ENCODE data around the gene ELMO1. TPM values are rescaled to one million over a fixed set of nuclear protein-coding genes. Genes with fewer than 3 reads are reported as not detected.
A peak's percentile ranks its signal among the peaks of the same experiment; 100 is the strongest.

Gene ELMO1
- total RNA-seq = 100 to 1,000 TPM in 1 of 6 donors, 10 to 100 TPM in 5; 51.4 to 204 (median 73.7) TPM

- TF ChIP-seq CTCF (IDR thresholded peaks at IDR 0.05) (peak; percentile 37 to 89 (median 80)), POLR2A (IDR thresholded peaks at IDR 0.05) (peak in 3 of 4 donors; percentile 55 to 85 (median 71)), POLR2AphosphoS5 (IDR thresholded peaks at IDR 0.05) (peak; percentile 76 to 89), EP300 (IDR thresholded peaks at IDR 0.05) (no peak)
- no peaks in the 10 kb centered on the region for H3K27me3 ChIP-seq
- ATAC-seq (ENCODE audit: low FRiP score in 2 of 2) (peak; percentile 84 to 92), DNase-seq (peak; percentile 84 to 94)
- H3K36me3 ChIP-seq = no peaks in the 10 kb centered on the region
- H3K27ac ChIP-seq = peak within 1 kb of the TSS; percentile 92 to 96 (median 94)
- no peaks in the 10 kb centered on the region for H3K9me3 ChIP-seq
- H3K4me3 ChIP-seq = peak within 1 kb of the TSS; percentile 69 to 90 (median 78)
- H3K4me1 ChIP-seq = peaks cover 8 to 38% (median 18%) of the 10 kb centered on the region in 4 donors
- 0 to 6% methylated on average over 11 to 41 of the region's 56 CpGs for WGBS, 2 donors
Observed at GRCh38 chr7:37448636-37449361, at the start of gene ELMO1. ELMO1 (minus strand) TSS chr7:37448864; CDS start chr7:37342690, 106,174 bp downstream.

GRCh38 chr7:37497576-37497975, 48.9 kb upstream of the ELMO1 start:
- 92% methylated on average over 6 of the region's 6 CpGs for WGBS, 2 donors
- no peak for TF ChIP-seq EP300 (IDR thresholded peaks at IDR 0.05)
- TF ChIP-seq POLR2A (IDR thresholded peaks at IDR 0.05) = no peak
- TF ChIP-seq POLR2AphosphoS5 (IDR thresholded peaks at IDR 0.05) = no peak
- TF ChIP-seq CTCF (IDR thresholded peaks at IDR 0.05) = no peak
- H3K27ac ChIP-seq = no peak overlapping the region
- H3K4me1 ChIP-seq = no peaks in the 10 kb centered on the region
- H3K27me3 ChIP-seq = no peaks in the 10 kb centered on the region
- no peaks in the 10 kb centered on the region for H3K9me3 ChIP-seq
- ATAC-seq (ENCODE audit: low FRiP score in 2 of 2) (no peak), DNase-seq (no peak)
- no peak overlapping the region for H3K4me3 ChIP-seq
- no peaks in the 10 kb centered on the region for H3K36me3 ChIP-seq

- no peak for TF ChIP-seq EP300 (IDR thresholded peaks at IDR 0.05)
- peak in 5 of 6 experiments; percentile 52 to 76 (median 58) for TF ChIP-seq CTCF (IDR thresholded peaks at IDR 0.05)
- Histone ChIP-seq H3K4me1 (no peaks in the 10 kb centered on the region), H3K4me3 (no peak overlapping the region), H3K36me3 (no peaks in the 10 kb centered on the region), H3K9me3 (no peaks in the 10 kb centered on the region), H3K27me3 (no peaks in the 10 kb centered on the region), H3K27ac (no peak overlapping the region)
- 62 to 65% methylated on average over 4 of the region's 4 CpGs for WGBS, 2 donors
- ATAC-seq (ENCODE audit: low FRiP score in 2 of 2) = peak in 1 of 2 donors; percentile 76
- no peak for DNase-seq
Observed at GRCh38 chr7:37495574-37496184, 47.0 kb upstream of the ELMO1 start.

- Histone ChIP-seq H3K4me1 (no peaks in the 10 kb centered on the region), H3K4me3 (no peak overlapping the region), H3K27ac (no peak overlapping the region), H3K9me3 (no peaks in the 10 kb centered on the region), H3K27me3 (no peaks in the 10 kb centered on the region), H3K36me3 (no peaks in the 10 kb centered on the region)
- no peak for DNase-seq
- ATAC-seq (ENCODE audit: low FRiP score in 2 of 2) = no peak
- no peak for TF ChIP-seq CTCF (IDR thresholded peaks at IDR 0.05)
- TF ChIP-seq EP300 (IDR thresholded peaks at IDR 0.05) = no peak
- TF ChIP-seq POLR2AphosphoS5 (IDR thresholded peaks at IDR 0.05) = no peak
- TF ChIP-seq POLR2A (IDR thresholded peaks at IDR 0.05) = no peak
- 39 to 43% methylated on average over 2 of the region's 2 CpGs for WGBS, 2 donors
Observed at GRCh38 chr7:37494926-37495325, 46.3 kb upstream of the ELMO1 start.
